Vagina (tissue), 2 donors: Measurements from ENCODE around the gene LPO. TPM values are rescaled to one million over a fixed set of nuclear protein-coding genes. Genes with fewer than 3 reads are reported as not detected.

Experiments
- DNase-seq, 2 donors: peaks; one replicate each; pipeline ENCODE4 v3.0.0-alpha.2; 2017; ENCODE audit errors: extremely low spot score in 2 of 2
- H3K27ac ChIP-seq: fragments of 200-600 bp; sonication (generic); one replicate; pipeline ENCODE4 v1.5.1; 2019
- H3K27me3 ChIP-seq: fragments of 200-600 bp; sonication (generic); one replicate; pipeline ENCODE4 v1.5.1; 2019
- H3K36me3 ChIP-seq, 2 donors: fragments of 200-600 bp; sonication (generic); one replicate each; pipeline ENCODE4 v1.5.1; 2017 to 2019
- H3K4me1 ChIP-seq: fragments of 200-600 bp; sonication (generic); one replicate; pipeline ENCODE4 v1.5.1; 2019
- H3K4me3 ChIP-seq, 2 donors: fragments of 200-600 bp; sonication (generic); 1 replicate in 1 of 2; 2 replicates in 1 of 2; pipeline ENCODE4 v1.5.1; 2016 to 2019
- H3K9me3 ChIP-seq: fragments of 200-600 bp; sonication (generic); one replicate; pipeline ENCODE4 v1.5.1; 2019
- CTCF ChIP-seq, 3 experiments: fragments of 450-650 bp in 2 of 3; fragments of 200-600 bp in 1 of 3; sonication (generic) in 1 of 3; IDR thresholded peaks; one replicate each; pipeline ENCODE4 v1.5.1; 2017 to 2019; ENCODE audit warnings: antibody characterized with exemption in 3 of 3, mild to moderate bottlenecking in 2 of 3, moderate library complexity in 2 of 3
- POLR2A ChIP-seq, 2 donors: fragments of 450-650 bp; IDR thresholded peaks; one replicate each; pipeline ENCODE4 v1.6.1; 2017; ENCODE audit warnings: antibody characterized with exemption in 2 of 2, mild to moderate bottlenecking in 2 of 2, moderate library complexity in 2 of 2
- POLR2AphosphoS5 ChIP-seq, 2 donors: sonication (generic); formaldehyde crosslinking; IDR thresholded peaks; one replicate each; pipeline ENCODE4 v1.9.0; 2017; ENCODE audit warnings: antibody characterized with exemption in 2 of 2, mild to moderate bottlenecking in 2 of 2, low read depth in 1 of 2; ENCODE audit not compliant: insufficient read depth in 1 of 2
- intact Hi-C: fragments of 100-400 bp; cut with DNase I; formaldehyde crosslinking; loops from one replicate; pipeline ENCODE4 v1.15.1; 2023
- total RNA-seq: library from RNA; depleted of rRNA; stranded (reverse); fragments of >200 nt; gene quantifications from one replicate; pipeline ENCODE4 v1.2.3, GENCODE V29; 2016

Gene LPO
- total RNA-seq, 1 donor from 2014 or later: not detected

- no peaks in the 10 kb centered on the region for H3K4me1 ChIP-seq
- H3K27me3 ChIP-seq: no peaks in the 10 kb centered on the region
- TF ChIP-seq POLR2AphosphoS5 (IDR thresholded peaks at IDR 0.05; ENCODE audit: insufficient read depth in 1 of 2, low read depth in 1 of 2) (no peak), CTCF (IDR thresholded peaks at IDR 0.05) (no peak), POLR2A (IDR thresholded peaks at IDR 0.05) (no peak)
- no peaks in the 10 kb centered on the region for H3K9me3 ChIP-seq
- DNase-seq: no peak
- intact Hi-C loops: no loop called here
- H3K36me3 ChIP-seq: no peaks in the 10 kb centered on the region
- no peak overlapping the region for H3K27ac ChIP-seq
- H3K4me3 ChIP-seq: no peak overlapping the region
These were observed 10.7 kb upstream of the LPO start for GRCh38 chr17:58227733-58228132.

GRCh38 chr17:58228679-58229078, 9.7 kb upstream of the LPO start:
- Histone ChIP-seq H3K9me3 (no peaks in the 10 kb centered on the region), H3K27me3 (no peaks in the 10 kb centered on the region), H3K27ac (no peak overlapping the region), H3K4me1 (no peaks in the 10 kb centered on the region), H3K36me3 (no peaks in the 10 kb centered on the region), H3K4me3 (no peak overlapping the region)
- DNase-seq: no peak
- intact Hi-C loops: no loop called here
- TF ChIP-seq POLR2A (IDR thresholded peaks at IDR 0.05): no peak

- Histone ChIP-seq H3K4me3 (no peak overlapping the region), H3K27me3 (no peaks in the 10 kb centered on the region), H3K9me3 (no peaks in the 10 kb centered on the region), H3K27ac (no peak overlapping the region), H3K36me3 (no peaks in the 10 kb centered on the region), H3K4me1 (no peaks in the 10 kb centered on the region)
- intact Hi-C loops: no loop called here
- TF ChIP-seq POLR2AphosphoS5 (IDR thresholded peaks at IDR 0.05; ENCODE audit: insufficient read depth in 1 of 2, low read depth in 1 of 2) (no peak), POLR2A (IDR thresholded peaks at IDR 0.05) (no peak), CTCF (IDR thresholded peaks at IDR 0.05) (no peak)
- no peak for DNase-seq
These were observed 9.0 kb upstream of the LPO start for GRCh38 chr17:58229384-58229783.

- no peaks in the 10 kb centered on the region for H3K36me3 ChIP-seq
- H3K27ac ChIP-seq: no peak overlapping the region
- H3K27me3 ChIP-seq: no peaks in the 10 kb centered on the region
- no peaks in the 10 kb centered on the region for H3K9me3 ChIP-seq
- DNase-seq: no peak
- intact Hi-C loops: no loop called here
- H3K4me3 ChIP-seq: no peak overlapping the region
- TF ChIP-seq POLR2AphosphoS5 (IDR thresholded peaks at IDR 0.05; ENCODE audit: insufficient read depth in 1 of 2, low read depth in 1 of 2): no peak
- no peak for TF ChIP-seq CTCF (IDR thresholded peaks at IDR 0.05)
- TF ChIP-seq POLR2A (IDR thresholded peaks at IDR 0.05): no peak
- H3K4me1 ChIP-seq: no peaks in the 10 kb centered on the region
These were observed 8.5 kb upstream of the LPO start for GRCh38 chr17:58229881-58230280.

GRCh38 chr17:58231641-58232040, 6.7 kb upstream of the LPO start:
- Histone ChIP-seq H3K4me3 (no peak overlapping the region), H3K27ac (no peak overlapping the region), H3K27me3 (no peaks in the 10 kb centered on the region), H3K9me3 (no peaks in the 10 kb centered on the region), H3K36me3 (no peaks in the 10 kb centered on the region), H3K4me1 (no peaks in the 10 kb centered on the region)
- DNase-seq: no peak
- TF ChIP-seq POLR2A (IDR thresholded peaks at IDR 0.05) (no peak), POLR2AphosphoS5 (IDR thresholded peaks at IDR 0.05; ENCODE audit: insufficient read depth in 1 of 2, low read depth in 1 of 2) (no peak), CTCF (IDR thresholded peaks at IDR 0.05) (no peak)
- intact Hi-C loops: no loop called here

GRCh38 chr17:58232707-58233156, 5.7 kb upstream of the LPO start:
- no peaks in the 10 kb centered on the region for H3K4me1 ChIP-seq
- no peak for DNase-seq
- no peak overlapping the region for H3K27ac ChIP-seq
- H3K9me3 ChIP-seq: no peaks in the 10 kb centered on the region
- no peaks in the 10 kb centered on the region for H3K36me3 ChIP-seq
- TF ChIP-seq POLR2A (IDR thresholded peaks at IDR 0.05) (no peak), POLR2AphosphoS5 (IDR thresholded peaks at IDR 0.05; ENCODE audit: insufficient read depth in 1 of 2, low read depth in 1 of 2) (no peak), CTCF (IDR thresholded peaks at IDR 0.05) (no peak)
- intact Hi-C loops: no loop called here
- H3K4me3 ChIP-seq: no peak overlapping the region
- H3K27me3 ChIP-seq: no peaks in the 10 kb centered on the region
